ENCODE results near the gene CDK6.
"Not testable (repeated sequence)": the region's sequence is repeated elsewhere in the genome, so short reads cannot be mapped to it uniquely, and the experiment has no call there.

DNA sequence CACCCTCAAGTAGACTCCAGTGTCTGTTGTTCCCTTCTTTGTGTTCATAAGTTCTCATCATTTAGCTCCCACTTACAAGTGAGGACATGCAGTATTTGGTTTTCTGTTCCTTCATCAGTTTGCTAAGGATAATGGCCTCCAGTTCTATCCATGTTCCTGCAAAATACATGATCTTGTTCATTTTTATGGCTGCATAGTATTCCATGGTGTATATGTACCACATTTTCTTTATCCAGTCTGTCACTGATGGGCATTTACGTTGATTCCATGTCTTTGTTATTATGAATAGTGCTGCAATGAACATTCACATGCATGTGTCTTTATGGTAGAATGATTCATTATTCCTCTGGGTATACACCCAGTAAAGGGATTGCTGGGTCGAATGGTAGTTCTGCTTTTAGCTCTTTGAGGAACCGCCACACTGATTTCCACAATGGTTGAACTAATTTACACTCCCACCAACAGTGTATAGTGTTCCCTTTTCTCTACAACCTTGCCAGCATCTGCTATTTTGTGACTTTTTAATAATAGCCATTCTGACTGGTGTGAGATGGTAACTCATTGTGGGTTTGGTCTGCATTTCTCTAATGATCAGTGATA, 79.0 kb downstream of the CDK6 start:
- TF ChIP-seq, protein P1, sequence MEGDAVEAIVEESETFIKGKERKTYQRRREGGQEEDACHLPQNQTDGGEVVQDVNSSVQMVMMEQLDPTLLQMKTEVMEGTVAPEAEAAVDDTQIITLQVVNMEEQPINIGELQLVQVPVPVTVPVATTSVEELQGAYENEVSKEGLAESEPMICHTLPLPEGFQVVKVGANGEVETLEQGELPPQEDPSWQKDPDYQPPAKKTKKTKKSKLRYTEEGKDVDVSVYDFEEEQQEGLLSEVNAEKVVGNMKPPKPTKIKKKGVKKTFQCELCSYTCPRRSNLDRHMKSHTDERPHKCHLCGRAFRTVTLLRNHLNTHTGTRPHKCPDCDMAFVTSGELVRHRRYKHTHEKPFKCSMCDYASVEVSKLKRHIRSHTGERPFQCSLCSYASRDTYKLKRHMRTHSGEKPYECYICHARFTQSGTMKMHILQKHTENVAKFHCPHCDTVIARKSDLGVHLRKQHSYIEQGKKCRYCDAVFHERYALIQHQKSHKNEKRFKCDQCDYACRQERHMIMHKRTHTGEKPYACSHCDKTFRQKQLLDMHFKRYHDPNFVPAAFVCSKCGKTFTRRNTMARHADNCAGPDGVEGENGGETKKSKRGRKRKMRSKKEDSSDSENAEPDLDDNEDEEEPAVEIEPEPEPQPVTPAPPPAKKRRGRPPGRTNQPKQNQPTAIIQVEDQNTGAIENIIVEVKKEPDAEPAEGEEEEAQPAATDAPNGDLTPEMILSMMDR (IDR thresholded peaks at IDR 0.05) = not testable (repeated sequence)
- not testable (repeated sequence) for TF ChIP-seq POLR2A (IDR thresholded peaks at IDR 0.05)

Measured in lower leg skin (tissue), 3 donors.